Right lobe of liver (tissue), 6 donors: Measurements from ENCODE around the gene KYAT1. TPM values are rescaled to one million over a fixed set of nuclear protein-coding genes. Genes with fewer than 3 reads are reported as not detected.

ENCODE experiments used
- ATAC-seq, 4 donors: fragments of 200-7000 bp; cut with Tn5 transposase; one replicate each; pipeline ENCODE4 v1.9.1; 2020; ENCODE audit warnings: mild to moderate bottlenecking in 4 of 4, moderate library complexity in 4 of 4
- DNase-seq, 3 donors: peaks; one replicate each; pipeline ENCODE4 v3.0.0-alpha.2; 2020
- H3K27ac ChIP-seq, 3 donors: fragments of 200-600 bp; one replicate each; pipeline ENCODE4 v1.8.0; 2022
- H3K27me3 ChIP-seq, 2 donors: fragments of 200-600 bp; one replicate each; pipeline ENCODE4 v1.8.0; 2022
- H3K36me3 ChIP-seq, 4 donors: fragments of 200-600 bp; sonication (generic) in 1 of 4; one replicate each; pipeline versions ENCODE4 v1.5.1 to v1.8.0; 2017 to 2022; ENCODE audit warnings: control low read depth in 1 of 4
- H3K4me1 ChIP-seq, 4 donors: fragments of 200-600 bp; sonication (generic) in 1 of 4; one replicate each; pipeline versions ENCODE4 v1.5.1 to v1.8.0; 2017 to 2022; ENCODE audit warnings: control low read depth in 1 of 4
- H3K4me3 ChIP-seq, 3 donors: fragments of 200-600 bp; one replicate each; pipeline ENCODE4 v1.8.0; 2022
- H3K9me3 ChIP-seq, 4 donors: fragments of 200-600 bp; sonication (generic) in 1 of 4; one replicate each; pipeline versions ENCODE4 v1.5.1 to v1.8.0; 2017 to 2022; ENCODE audit warnings: control low read depth in 1 of 4
- POLR2A ChIP-seq: fragments of 450-650 bp; IDR thresholded peaks from one replicate; pipeline ENCODE4 v1.6.1; 2017; ENCODE audit warnings: antibody characterized with exemption, mild to moderate bottlenecking
- WGBS: methylation state at CpG from one replicate; pipeline ENCODE4 v1.1.6; 2018; ENCODE audit warnings: low coverage, low lambda C conversion rate; ENCODE audit not compliant: insufficient coverage; ENCODE audit errors: missing lambda C conversion rate; 5-methylcytosine and 5-hydroxymethylcytosine counted together
- intact Hi-C, 2 donors: fragments of 100-400 bp; cut with DNase I; formaldehyde crosslinking; loops; one replicate each; pipeline versions ENCODE4 v1.11.2 to v1.14.1; 2022
- total RNA-seq, 6 experiments: library from RNA; depleted of rRNA in 2 of 6; stranded (reverse); fragments of >200 nt in 2 of 6; fragmentation: NEBNext Ultra II Directional in 3 of 6; extraction: Animal tissue kit (Norgen Biotek cat#: 25700) in 3 of 6; gene quantifications; one replicate each; pipeline versions ENCODE4 v1.1.0 to v1.2.4, GENCODE V29; 2016 to 2023
- TF ChIP-seq, protein P1 (sequence below), 4 donors: fragments of 200-600 bp in 3 of 4; fragments of 450-650 bp in 1 of 4; IDR thresholded peaks; one replicate each; pipeline versions ENCODE4 v1.5.1 to v1.8.0; 2016 to 2022; ENCODE audit warnings: antibody characterized with exemption in 4 of 4, mild to moderate bottlenecking in 2 of 4
- donor health status: DM: no; HTN: yes; CAD: no.
- donor health status: DM: no; HTN: no; CAD: no.
- donor health status: DM: no; HTN: no; CAD: no.
- donor health status: DM: no; HTN: yes; CAD: no.
- donor health status: DM: no; HTN: yes; CAD: no.

The KYAT1 gene
- total RNA-seq, 6 experiments from 2014 or later, result 7.2 to 12.7 (median 10.4) TPM

DNA sequence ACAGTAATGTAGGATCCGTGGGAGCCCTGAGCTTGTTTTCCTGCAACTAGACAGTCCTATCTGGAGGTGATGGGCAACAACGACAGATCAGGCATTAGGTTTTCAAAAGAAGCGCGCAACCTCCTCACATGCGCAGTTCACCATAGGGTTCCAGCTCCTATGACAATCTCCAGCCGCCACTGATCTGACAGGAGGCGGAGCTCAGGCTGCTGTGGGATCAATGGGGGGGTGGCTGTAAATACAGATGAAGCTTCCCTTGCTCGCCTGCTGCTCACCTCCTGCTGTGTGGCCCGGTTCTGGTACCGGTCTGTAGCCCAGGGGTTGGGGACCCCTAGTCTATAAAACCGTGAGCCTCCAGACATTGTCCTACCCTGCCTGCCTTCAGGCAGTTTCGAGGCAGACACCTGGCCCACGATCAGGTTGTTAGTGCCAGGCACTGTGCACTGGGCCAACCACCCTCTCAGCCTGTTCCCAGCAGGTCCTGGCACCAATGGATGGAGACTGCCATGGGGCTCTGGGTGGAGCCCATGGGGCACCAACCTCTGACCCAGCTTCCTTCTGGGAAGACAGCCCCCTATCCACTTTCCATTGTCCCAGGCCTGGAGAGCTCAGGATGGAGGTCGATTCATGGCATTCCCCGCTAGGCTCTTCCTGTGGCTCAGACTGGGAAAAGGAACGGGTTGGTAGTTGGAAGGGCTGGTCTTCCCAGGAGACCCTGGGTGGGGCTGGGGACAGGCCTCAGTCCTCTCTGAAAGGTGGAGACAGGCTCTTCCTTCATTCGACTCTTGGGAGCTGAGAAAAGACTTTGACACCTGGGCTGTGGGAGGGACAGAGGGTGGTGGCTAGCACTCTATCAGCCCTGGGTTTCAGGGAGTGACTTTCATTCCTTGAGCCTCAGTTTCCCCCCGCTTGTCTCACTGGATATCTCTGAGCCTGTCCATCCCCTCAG lies 61.8 kb downstream of the KYAT1 start:
- Histone ChIP-seq H3K9me3 (no peaks in the 10 kb centered on the region), H3K4me1 (peaks cover 0 to 29% (median 0%) of the 10 kb centered on the region in 4 donors), H3K27ac (no peak overlapping the region), H3K4me3 (peak overlapping the region in 2 of 3 donors; percentile 62 to 75), H3K27me3 (no peaks in the 10 kb centered on the region), H3K36me3 (peaks cover 0 to 18% (median 2%) of the 10 kb centered on the region in 4 donors)
- no peak for ATAC-seq
- 97% methylated on average over 3 of the region's 18 CpGs for WGBS
- no peak for TF ChIP-seq POLR2A
- TF ChIP-seq, protein P1, sequence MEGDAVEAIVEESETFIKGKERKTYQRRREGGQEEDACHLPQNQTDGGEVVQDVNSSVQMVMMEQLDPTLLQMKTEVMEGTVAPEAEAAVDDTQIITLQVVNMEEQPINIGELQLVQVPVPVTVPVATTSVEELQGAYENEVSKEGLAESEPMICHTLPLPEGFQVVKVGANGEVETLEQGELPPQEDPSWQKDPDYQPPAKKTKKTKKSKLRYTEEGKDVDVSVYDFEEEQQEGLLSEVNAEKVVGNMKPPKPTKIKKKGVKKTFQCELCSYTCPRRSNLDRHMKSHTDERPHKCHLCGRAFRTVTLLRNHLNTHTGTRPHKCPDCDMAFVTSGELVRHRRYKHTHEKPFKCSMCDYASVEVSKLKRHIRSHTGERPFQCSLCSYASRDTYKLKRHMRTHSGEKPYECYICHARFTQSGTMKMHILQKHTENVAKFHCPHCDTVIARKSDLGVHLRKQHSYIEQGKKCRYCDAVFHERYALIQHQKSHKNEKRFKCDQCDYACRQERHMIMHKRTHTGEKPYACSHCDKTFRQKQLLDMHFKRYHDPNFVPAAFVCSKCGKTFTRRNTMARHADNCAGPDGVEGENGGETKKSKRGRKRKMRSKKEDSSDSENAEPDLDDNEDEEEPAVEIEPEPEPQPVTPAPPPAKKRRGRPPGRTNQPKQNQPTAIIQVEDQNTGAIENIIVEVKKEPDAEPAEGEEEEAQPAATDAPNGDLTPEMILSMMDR (IDR thresholded peaks at IDR 0.05), result no peak
- DNase-seq, result peak in 1 of 3 donors; percentile 62
- intact Hi-C loops, result no loop called here

DNA sequence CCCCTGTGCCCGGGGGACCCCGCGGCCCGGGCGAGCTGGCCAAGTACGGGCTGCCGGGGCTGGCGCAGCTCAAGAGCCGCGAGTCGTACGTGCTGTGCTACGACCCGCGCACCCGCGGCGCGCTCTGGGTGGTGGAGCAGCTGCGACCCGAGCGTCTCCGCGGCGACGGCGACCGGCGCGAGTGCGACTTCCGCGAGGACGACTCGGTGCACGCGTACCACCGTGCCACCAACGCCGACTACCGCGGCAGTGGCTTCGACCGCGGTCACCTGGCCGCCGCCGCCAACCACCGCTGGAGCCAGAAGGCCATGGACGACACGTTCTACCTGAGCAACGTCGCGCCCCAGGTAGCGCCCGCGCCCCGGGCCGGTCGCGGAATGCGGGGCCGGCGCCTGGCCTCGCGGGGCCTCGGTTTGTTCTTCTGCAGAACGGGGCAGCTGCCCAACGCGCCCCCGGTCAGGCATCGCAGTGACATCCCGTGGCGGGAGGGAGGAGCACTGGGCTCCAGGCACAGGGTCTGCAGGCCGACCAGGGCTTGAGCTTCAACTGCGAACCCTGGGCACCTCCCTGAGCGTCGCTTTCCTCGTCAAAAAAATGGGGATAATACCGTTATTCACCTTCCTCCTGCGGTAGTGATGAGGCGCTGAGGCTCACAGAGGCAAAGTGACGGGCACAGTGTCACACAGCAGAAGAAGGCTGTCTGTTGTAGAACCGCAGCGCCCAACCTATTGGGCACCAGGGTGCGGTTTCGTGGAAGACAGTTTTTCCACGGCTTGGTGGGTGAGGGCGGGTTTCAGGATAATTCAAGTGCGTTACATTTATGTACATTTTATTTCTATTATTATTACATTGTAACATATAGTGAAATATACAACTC lies 62.7 kb downstream of the KYAT1 start:
- Histone ChIP-seq H3K36me3 (peaks cover 0 to 12% (median 1%) of the 10 kb centered on the region in 4 donors), H3K4me3 (peak overlapping the region; percentile 61 to 75 (median 62)), H3K27ac (peak overlapping the region in 2 of 3 donors; percentile 61 to 88), H3K4me1 (peaks cover 0 to 19% (median 0%) of the 10 kb centered on the region in 4 donors), H3K9me3 (no peaks in the 10 kb centered on the region), H3K27me3 (no peaks in the 10 kb centered on the region)
- 55% methylated on average over 9 of the region's 90 CpGs for WGBS
- intact Hi-C loops, result no loop called here
- TF ChIP-seq POLR2A, result no peak
- TF ChIP-seq, protein P1 (IDR thresholded peaks at IDR 0.05), result peak in 1 of 4 donors; percentile 12
- ATAC-seq, result peak; percentile 0 to 19 (median 2)
- DNase-seq, result peak in 2 of 3 donors; percentile 52 to 68

DNA sequence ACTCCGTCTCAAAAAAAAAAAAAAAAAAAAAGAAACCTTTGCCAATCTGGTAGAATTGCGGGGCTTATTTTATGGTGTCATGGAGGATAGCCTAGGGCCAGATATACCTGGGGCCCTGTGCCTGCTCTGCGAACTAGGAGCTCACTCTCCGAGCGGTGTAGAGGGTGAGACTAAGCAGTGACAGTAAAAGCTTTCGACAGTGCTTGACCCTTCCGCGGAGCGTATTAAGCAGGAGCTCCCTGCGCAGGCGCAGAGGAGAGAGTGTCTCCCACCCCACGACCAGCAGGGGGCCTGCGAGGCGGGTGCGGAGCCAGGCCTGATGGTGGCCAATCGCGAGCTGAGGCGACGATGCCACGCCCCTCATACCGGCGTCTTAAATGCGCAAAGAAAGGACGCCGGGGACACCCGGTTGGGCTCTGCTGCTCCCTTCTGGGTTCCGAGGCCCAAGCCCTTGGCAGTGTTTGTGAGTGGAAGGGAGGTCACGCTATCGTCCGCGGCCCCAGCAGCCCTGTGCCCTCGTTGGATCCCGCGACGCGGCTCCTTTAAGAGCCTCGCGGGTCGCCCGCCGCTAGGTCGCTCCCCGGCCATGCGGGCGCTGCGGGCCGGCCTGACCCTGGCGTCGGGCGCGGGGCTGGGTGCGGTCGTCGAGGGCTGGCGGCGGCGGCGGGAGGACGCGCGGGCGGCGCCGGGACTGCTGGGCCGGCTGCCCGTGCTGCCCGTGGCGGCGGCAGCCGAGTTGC lies 63.5 kb downstream of the KYAT1 start, which contains the start of gene ENDOG:
TSS of gene ENDOG (plus strand) at position 402 of the 740 bp plus-strand sequence. CDS start at position 587, 185 bp downstream.
- Histone ChIP-seq H3K36me3 (peaks cover 0 to 12% (median 1%) of the 10 kb centered on the region in 4 donors), H3K27ac (peak within 1 kb of the TSS; percentile 61 to 88 (median 75)), H3K4me3 (peak within 1 kb of the TSS; percentile 61 to 75 (median 62)), H3K4me1 (peaks cover 0 to 14% (median 0%) of the 10 kb centered on the region in 4 donors), H3K9me3 (no peaks in the 10 kb centered on the region), H3K27me3 (no peaks in the 10 kb centered on the region)
- intact Hi-C loops, result no loop called here
- 0% methylated on average over 3 of the region's 70 CpGs for WGBS
- peak; percentile 83 for TF ChIP-seq POLR2A
- TF ChIP-seq, protein P1 (IDR thresholded peaks at IDR 0.05), result peak; percentile 95 to 99 (median 96)
- ATAC-seq (peak; percentile 96 to 97 (median 97)), DNase-seq (peak; percentile 97 to 98 (median 98))

DNA sequence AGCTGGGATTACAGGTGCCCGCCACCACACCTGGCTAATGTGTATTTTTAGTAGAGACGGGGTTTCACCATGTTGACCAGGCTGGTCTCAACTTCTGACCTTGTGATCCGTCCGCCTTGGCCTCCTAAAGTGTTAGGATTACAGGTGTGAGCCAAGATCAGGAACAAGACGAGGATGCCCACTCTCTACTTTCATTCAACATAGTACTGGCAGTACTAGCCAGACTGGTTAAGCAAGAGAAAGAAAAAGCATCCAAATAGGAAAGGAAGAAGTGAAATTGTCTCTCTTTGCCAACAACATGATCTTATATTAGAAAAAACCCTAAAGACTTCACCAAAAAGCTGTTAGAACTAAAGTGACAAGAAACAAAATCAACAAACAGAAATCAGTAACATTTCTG lies 70.9 kb downstream of the KYAT1 start:
- Histone ChIP-seq H3K27ac (no peak overlapping the region), H3K4me3 (no peak overlapping the region), H3K4me1 (no peaks in the 10 kb centered on the region), H3K36me3 (peaks cover 0 to 22% (median 5%) of the 10 kb centered on the region in 4 donors), H3K27me3 (no peaks in the 10 kb centered on the region), H3K9me3 (no peaks in the 10 kb centered on the region)
- no peak for DNase-seq
- intact Hi-C loops, result no loop called here
- ATAC-seq, result no peak
- TF ChIP-seq POLR2A, result no peak
- TF ChIP-seq, protein P1 (IDR thresholded peaks at IDR 0.05), result no peak
- 57% methylated on average over 4 of the region's 5 CpGs for WGBS
